WTC11 (cell line): ENCODE measurements around the gene SESTD1. TPM values are rescaled to one million over a fixed set of nuclear protein-coding genes. Genes with fewer than 3 reads are reported as not detected.

Experiments
- ATAC-seq: fragments of 200-7000 bp; cut with Tn5 transposase; 2 replicates; pipeline ENCODE4 v1.10.0; 2021; ENCODE audit warnings: mild to moderate bottlenecking, moderate library complexity
- CTCF ChIA-PET: fragments of 300-600 bp; sonication (Branson Sonifier 250); formaldehyde crosslinking; loops from one replicate; lab custom pipeline; 2021; ENCODE audit warnings: antibody characterized with exemption; lab: Charles Lee
- POLR2A ChIA-PET: fragments of 350-600 bp; sonication (Branson Sonifier 250); formaldehyde crosslinking; loops from one replicate; lab custom pipeline; 2021; ENCODE audit warnings: antibody characterized with exemption; lab: Charles Lee
- DNase-seq: peaks from one replicate; pipeline ENCODE4 v3.0.0; 2021; ENCODE audit warnings: low spot score
- H3K27ac Mint-ChIP-seq: 2 replicates; pipeline ENCODE4 v1.8.0; 2021; ENCODE audit warnings: mixed read lengths
- H3K27me3 Mint-ChIP-seq: 2 replicates; pipeline ENCODE4 v1.8.0; 2021; ENCODE audit warnings: low read depth, mild to moderate bottlenecking, moderate library complexity, mixed read lengths
- H3K36me3 Mint-ChIP-seq: 2 replicates; pipeline ENCODE4 v1.8.0; 2021; ENCODE audit warnings: mixed read lengths
- H3K4me1 Mint-ChIP-seq: 2 replicates; pipeline ENCODE4 v1.8.0; 2022; ENCODE audit warnings: mixed read lengths
- H3K4me3 Mint-ChIP-seq: 2 replicates; pipeline ENCODE4 v1.8.0; 2021; ENCODE audit warnings: mild to moderate bottlenecking, moderate library complexity, mixed read lengths
- H3K9me3 Mint-ChIP-seq: 2 replicates; pipeline ENCODE4 v1.8.0; 2021; ENCODE audit warnings: mixed read lengths
- CREM ChIP-seq: sonication (generic); formaldehyde crosslinking; IDR thresholded peaks from 2 replicates; pipeline ENCODE4 v1.8.1; 2022; ENCODE audit warnings: mild to moderate bottlenecking, missing genetic modification reagents, moderate library complexity
- GABPB1 ChIP-seq: sonication (generic); formaldehyde crosslinking; IDR thresholded peaks from 2 replicates; pipeline ENCODE4 v1.8.1; 2023; ENCODE audit warnings: mild to moderate bottlenecking, missing genetic modification reagents
- JAZF1 ChIP-seq: fragments of 250-450 bp; sonication (Bioruptor Pico); IDR thresholded peaks from 2 replicates; pipeline ENCODE4 v1.9.0; 2021; ENCODE audit warnings: moderate library complexity, mild to moderate bottlenecking, inconsistent platforms
- MYBL2 ChIP-seq: sonication (generic); formaldehyde crosslinking; IDR thresholded peaks from 2 replicates; pipeline ENCODE4 v1.8.1; 2023; ENCODE audit warnings: mild to moderate bottlenecking, moderate library complexity, missing genetic modification reagents
- NR1H2 ChIP-seq: sonication (generic); formaldehyde crosslinking; IDR thresholded peaks from 2 replicates; pipeline ENCODE4 v1.9.0; 2021; ENCODE audit warnings: mild to moderate bottlenecking, moderate library complexity, missing genetic modification reagents
- NR3C1 ChIP-seq: sonication (generic); formaldehyde crosslinking; conservative IDR thresholded peaks from 2 replicates; pipeline ENCODE4 v1.8.1; 2023; ENCODE audit warnings: low read depth, mild to moderate bottlenecking, missing genetic modification reagents
- SMAD3 ChIP-seq: sonication (generic); formaldehyde crosslinking; IDR thresholded peaks from 2 replicates; pipeline ENCODE4 v1.8.0; 2022; ENCODE audit warnings: missing genetic modification reagents, mild to moderate bottlenecking, borderline replicate concordance
- SOX15 ChIP-seq: fragments of 250-450 bp; sonication (Bioruptor Pico); IDR thresholded peaks from 2 replicates; pipeline ENCODE4 v1.9.0; 2021; ENCODE audit warnings: mild to moderate bottlenecking
- TCF7 ChIP-seq: sonication (generic); formaldehyde crosslinking; IDR thresholded peaks from 2 replicates; pipeline ENCODE4 v1.8.0; 2022; ENCODE audit warnings: mild to moderate bottlenecking, low read depth, missing genetic modification reagents, moderate library complexity
- TEAD4 ChIP-seq: sonication (generic); formaldehyde crosslinking; IDR thresholded peaks from 2 replicates; pipeline ENCODE4 v1.8.0; 2022; ENCODE audit warnings: mild to moderate bottlenecking, missing genetic modification reagents
- ZNF263 ChIP-seq: sonication (generic); formaldehyde crosslinking; IDR thresholded peaks from 2 replicates; pipeline ENCODE4 v1.8.1; 2022; ENCODE audit warnings: low read depth, mild to moderate bottlenecking, moderate library complexity, missing genetic modification reagents
- total RNA-seq: library from RNA; stranded (reverse); gene quantifications from 3 replicates; pipeline ENCODE4 v1.2.3, GENCODE V29; 2021
- TF ChIP-seq, protein P1 (sequence below): sonication (generic); formaldehyde crosslinking; IDR thresholded peaks from 2 replicates; pipeline ENCODE4 v1.8.0; 2022; ENCODE audit warnings: mild to moderate bottlenecking, missing genetic modification reagents
- TF ChIP-seq, protein P2 (sequence below): fragments of 250-450 bp; sonication (Bioruptor Pico); IDR thresholded peaks from 2 replicates; pipeline ENCODE4 v1.9.0; 2021; ENCODE audit warnings: mild to moderate bottlenecking
- TF ChIP-seq, protein P3 (sequence below): sonication (generic); formaldehyde crosslinking; IDR thresholded peaks from 2 replicates; pipeline ENCODE4 v1.8.1; 2023; ENCODE audit warnings: mild to moderate bottlenecking, missing genetic modification reagents, moderate library complexity
- TF ChIP-seq, protein P4 (sequence below): sonication (generic); formaldehyde crosslinking; IDR thresholded peaks from 2 replicates; pipeline ENCODE4 v1.8.1; 2022; ENCODE audit warnings: low read depth, mild to moderate bottlenecking, moderate library complexity, missing genetic modification reagents, borderline replicate concordance
- TF ChIP-seq, protein P5 (sequence below): sonication (generic); formaldehyde crosslinking; IDR thresholded peaks from 2 replicates; pipeline ENCODE4 v1.8.1; 2023; ENCODE audit warnings: mild to moderate bottlenecking, missing genetic modification reagents, moderate library complexity
- TF ChIP-seq, protein P6 (sequence below): sonication (generic); formaldehyde crosslinking; IDR thresholded peaks from 2 replicates; pipeline ENCODE4 v1.8.1; 2022; ENCODE audit warnings: low read depth, missing genetic modification reagents, borderline replicate concordance
- TF ChIP-seq, protein P7 (sequence below): fragments of 250-450 bp; sonication (Bioruptor Pico); IDR thresholded peaks from 2 replicates; pipeline ENCODE4 v1.8.0; 2021; ENCODE audit warnings: mild to moderate bottlenecking
- TF ChIP-seq, protein P8 (sequence below): sonication (generic); formaldehyde crosslinking; IDR thresholded peaks from 2 replicates; pipeline ENCODE4 v1.8.0; 2023; ENCODE audit warnings: missing genetic modification reagents, mild to moderate bottlenecking, borderline replicate concordance

The SESTD1 gene
- total RNA-seq, 1 experiment from 2014 or later = 59.9 TPM

DNA sequence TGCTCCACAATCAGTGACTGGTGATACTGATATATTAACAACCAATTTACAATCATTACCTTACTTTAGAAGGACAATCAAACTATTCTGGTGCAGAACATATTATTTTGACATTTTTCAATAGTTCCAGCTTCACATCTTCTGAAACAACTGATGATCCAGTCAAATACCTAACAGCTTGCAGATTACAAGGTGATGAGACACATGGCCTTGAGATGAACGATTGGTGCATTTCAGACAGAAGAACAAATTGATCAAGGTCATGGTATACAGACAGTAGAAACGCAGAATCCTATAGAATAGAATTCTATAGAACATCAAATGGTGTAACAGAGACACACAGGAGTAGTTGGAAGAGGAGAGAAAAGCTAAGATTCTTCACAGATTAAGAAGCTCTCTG is 24.8 kb downstream of the SESTD1 start:
- peaks cover 36% of the 10 kb centered on the region for H3K4me1 Mint-ChIP-seq
- peaks cover 6% of the 10 kb centered on the region for H3K36me3 Mint-ChIP-seq
- ATAC-seq = no peak
- H3K27ac Mint-ChIP-seq = no peak overlapping the region
- DNase-seq = no peak
- peaks cover 12% of the 10 kb centered on the region for H3K9me3 Mint-ChIP-seq
- CTCF ChIA-PET = interaction anchor here (0.7 to 1.8 kb wide), 4 partner anchors 13 to 160 kb away, joined by 3 to 7 read pairs (median 4); no protein-coding TSS in a partner anchor
- TF ChIP-seq, protein P1, sequence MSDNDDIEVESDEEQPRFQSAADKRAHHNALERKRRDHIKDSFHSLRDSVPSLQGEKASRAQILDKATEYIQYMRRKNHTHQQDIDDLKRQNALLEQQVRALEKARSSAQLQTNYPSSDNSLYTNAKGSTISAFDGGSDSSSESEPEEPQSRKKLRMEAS = no peak
- TF ChIP-seq GABPB1 (CRISPR knock-in tag) = 0 out of 2 replicates have a peak, but pooled peaks have one; percentile 15
- H3K27me3 Mint-ChIP-seq = no peaks in the 10 kb centered on the region
- H3K4me3 Mint-ChIP-seq = no peak overlapping the region
- POLR2A ChIA-PET = no interaction called here

DNA sequence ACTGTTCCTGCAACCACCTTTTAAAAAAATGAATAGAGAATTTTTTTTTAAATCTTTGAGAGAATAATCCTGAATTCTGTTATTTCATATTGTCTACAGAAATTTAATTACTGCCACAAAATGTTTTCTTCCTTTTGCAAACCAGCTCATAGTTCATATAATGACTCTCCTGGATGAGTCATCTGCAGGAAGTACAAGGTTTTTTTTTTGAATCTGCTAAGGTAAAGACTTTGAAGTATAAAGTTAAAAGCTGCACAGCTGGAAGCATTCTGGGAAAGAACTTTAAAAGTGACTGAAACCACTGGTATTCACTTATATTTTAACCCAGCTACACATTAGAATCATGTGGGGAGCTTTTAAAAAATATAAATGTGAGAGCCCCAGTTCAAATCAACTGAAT is 25.4 kb downstream of the SESTD1 start:
- Mint-ChIP-seq H3K4me3 (no peak overlapping the region), H3K27me3 (no peaks in the 10 kb centered on the region), H3K9me3 (peaks cover 12% of the 10 kb centered on the region), H3K4me1 (peaks cover 36% of the 10 kb centered on the region), H3K36me3 (peaks cover 6% of the 10 kb centered on the region), H3K27ac (no peak overlapping the region)
- DNase-seq = no peak
- ChIA-PET POLR2A (no interaction called here), CTCF (interaction anchor here (1.0 to 1.8 kb wide), 3 partner anchors 12 to 20 kb away, joined by 3 to 7 read pairs (median 5); no protein-coding TSS in a partner anchor)
- no peak for ATAC-seq
- TF ChIP-seq, protein P2, sequence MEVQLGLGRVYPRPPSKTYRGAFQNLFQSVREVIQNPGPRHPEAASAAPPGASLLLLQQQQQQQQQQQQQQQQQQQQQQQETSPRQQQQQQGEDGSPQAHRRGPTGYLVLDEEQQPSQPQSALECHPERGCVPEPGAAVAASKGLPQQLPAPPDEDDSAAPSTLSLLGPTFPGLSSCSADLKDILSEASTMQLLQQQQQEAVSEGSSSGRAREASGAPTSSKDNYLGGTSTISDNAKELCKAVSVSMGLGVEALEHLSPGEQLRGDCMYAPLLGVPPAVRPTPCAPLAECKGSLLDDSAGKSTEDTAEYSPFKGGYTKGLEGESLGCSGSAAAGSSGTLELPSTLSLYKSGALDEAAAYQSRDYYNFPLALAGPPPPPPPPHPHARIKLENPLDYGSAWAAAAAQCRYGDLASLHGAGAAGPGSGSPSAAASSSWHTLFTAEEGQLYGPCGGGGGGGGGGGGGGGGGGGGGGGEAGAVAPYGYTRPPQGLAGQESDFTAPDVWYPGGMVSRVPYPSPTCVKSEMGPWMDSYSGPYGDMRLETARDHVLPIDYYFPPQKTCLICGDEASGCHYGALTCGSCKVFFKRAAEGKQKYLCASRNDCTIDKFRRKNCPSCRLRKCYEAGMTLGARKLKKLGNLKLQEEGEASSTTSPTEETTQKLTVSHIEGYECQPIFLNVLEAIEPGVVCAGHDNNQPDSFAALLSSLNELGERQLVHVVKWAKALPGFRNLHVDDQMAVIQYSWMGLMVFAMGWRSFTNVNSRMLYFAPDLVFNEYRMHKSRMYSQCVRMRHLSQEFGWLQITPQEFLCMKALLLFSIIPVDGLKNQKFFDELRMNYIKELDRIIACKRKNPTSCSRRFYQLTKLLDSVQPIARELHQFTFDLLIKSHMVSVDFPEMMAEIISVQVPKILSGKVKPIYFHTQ (CRISPR knock-in tag) = no peak
- TF ChIP-seq, protein P3, sequence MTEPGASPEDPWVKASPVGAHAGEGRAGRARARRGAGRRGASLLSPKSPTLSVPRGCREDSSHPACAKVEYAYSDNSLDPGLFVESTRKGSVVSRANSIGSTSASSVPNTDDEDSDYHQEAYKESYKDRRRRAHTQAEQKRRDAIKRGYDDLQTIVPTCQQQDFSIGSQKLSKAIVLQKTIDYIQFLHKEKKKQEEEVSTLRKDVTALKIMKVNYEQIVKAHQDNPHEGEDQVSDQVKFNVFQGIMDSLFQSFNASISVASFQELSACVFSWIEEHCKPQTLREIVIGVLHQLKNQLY = no peak
- TF ChIP-seq, protein P4, sequence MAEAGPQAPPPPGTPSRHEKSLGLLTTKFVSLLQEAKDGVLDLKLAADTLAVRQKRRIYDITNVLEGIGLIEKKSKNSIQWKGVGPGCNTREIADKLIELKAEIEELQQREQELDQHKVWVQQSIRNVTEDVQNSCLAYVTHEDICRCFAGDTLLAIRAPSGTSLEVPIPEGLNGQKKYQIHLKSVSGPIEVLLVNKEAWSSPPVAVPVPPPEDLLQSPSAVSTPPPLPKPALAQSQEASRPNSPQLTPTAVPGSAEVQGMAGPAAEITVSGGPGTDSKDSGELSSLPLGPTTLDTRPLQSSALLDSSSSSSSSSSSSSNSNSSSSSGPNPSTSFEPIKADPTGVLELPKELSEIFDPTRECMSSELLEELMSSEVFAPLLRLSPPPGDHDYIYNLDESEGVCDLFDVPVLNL (CRISPR knock-in tag) = no peak
- TF ChIP-seq ZNF263 (CRISPR knock-in tag) (no peak), JAZF1 (CRISPR knock-in tag) (no peak), NR3C1 (CRISPR knock-in tag) (no peak), SOX15 (CRISPR knock-in tag) (no peak), MYBL2 (CRISPR knock-in tag) (no peak), TEAD4 (CRISPR knock-in tag) (no peak), TCF7 (no peak), CREM (no peak), SMAD3 (CRISPR knock-in tag) (no peak), NR1H2 (no peak)
- TF ChIP-seq, protein P5, sequence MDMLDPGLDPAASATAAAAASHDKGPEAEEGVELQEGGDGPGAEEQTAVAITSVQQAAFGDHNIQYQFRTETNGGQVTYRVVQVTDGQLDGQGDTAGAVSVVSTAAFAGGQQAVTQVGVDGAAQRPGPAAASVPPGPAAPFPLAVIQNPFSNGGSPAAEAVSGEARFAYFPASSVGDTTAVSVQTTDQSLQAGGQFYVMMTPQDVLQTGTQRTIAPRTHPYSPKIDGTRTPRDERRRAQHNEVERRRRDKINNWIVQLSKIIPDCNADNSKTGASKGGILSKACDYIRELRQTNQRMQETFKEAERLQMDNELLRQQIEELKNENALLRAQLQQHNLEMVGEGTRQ (CRISPR knock-in tag) = no peak
- TF ChIP-seq, protein P6, sequence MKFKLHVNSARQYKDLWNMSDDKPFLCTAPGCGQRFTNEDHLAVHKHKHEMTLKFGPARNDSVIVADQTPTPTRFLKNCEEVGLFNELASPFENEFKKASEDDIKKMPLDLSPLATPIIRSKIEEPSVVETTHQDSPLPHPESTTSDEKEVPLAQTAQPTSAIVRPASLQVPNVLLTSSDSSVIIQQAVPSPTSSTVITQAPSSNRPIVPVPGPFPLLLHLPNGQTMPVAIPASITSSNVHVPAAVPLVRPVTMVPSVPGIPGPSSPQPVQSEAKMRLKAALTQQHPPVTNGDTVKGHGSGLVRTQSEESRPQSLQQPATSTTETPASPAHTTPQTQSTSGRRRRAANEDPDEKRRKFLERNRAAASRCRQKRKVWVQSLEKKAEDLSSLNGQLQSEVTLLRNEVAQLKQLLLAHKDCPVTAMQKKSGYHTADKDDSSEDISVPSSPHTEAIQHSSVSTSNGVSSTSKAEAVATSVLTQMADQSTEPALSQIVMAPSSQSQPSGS (CRISPR knock-in tag) = no peak
- TF ChIP-seq, protein P7, sequence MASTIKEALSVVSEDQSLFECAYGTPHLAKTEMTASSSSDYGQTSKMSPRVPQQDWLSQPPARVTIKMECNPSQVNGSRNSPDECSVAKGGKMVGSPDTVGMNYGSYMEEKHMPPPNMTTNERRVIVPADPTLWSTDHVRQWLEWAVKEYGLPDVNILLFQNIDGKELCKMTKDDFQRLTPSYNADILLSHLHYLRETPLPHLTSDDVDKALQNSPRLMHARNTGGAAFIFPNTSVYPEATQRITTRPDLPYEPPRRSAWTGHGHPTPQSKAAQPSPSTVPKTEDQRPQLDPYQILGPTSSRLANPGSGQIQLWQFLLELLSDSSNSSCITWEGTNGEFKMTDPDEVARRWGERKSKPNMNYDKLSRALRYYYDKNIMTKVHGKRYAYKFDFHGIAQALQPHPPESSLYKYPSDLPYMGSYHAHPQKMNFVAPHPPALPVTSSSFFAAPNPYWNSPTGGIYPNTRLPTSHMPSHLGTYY = no peak
- TF ChIP-seq, protein P8, sequence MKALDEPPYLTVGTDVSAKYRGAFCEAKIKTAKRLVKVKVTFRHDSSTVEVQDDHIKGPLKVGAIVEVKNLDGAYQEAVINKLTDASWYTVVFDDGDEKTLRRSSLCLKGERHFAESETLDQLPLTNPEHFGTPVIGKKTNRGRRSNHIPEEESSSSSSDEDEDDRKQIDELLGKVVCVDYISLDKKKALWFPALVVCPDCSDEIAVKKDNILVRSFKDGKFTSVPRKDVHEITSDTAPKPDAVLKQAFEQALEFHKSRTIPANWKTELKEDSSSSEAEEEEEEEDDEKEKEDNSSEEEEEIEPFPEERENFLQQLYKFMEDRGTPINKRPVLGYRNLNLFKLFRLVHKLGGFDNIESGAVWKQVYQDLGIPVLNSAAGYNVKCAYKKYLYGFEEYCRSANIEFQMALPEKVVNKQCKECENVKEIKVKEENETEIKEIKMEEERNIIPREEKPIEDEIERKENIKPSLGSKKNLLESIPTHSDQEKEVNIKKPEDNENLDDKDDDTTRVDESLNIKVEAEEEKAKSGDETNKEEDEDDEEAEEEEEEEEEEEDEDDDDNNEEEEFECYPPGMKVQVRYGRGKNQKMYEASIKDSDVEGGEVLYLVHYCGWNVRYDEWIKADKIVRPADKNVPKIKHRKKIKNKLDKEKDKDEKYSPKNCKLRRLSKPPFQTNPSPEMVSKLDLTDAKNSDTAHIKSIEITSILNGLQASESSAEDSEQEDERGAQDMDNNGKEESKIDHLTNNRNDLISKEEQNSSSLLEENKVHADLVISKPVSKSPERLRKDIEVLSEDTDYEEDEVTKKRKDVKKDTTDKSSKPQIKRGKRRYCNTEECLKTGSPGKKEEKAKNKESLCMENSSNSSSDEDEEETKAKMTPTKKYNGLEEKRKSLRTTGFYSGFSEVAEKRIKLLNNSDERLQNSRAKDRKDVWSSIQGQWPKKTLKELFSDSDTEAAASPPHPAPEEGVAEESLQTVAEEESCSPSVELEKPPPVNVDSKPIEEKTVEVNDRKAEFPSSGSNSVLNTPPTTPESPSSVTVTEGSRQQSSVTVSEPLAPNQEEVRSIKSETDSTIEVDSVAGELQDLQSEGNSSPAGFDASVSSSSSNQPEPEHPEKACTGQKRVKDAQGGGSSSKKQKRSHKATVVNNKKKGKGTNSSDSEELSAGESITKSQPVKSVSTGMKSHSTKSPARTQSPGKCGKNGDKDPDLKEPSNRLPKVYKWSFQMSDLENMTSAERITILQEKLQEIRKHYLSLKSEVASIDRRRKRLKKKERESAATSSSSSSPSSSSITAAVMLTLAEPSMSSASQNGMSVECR (CRISPR knock-in tag) = no peak
